DOHH2 (cell line): ENCODE data around the gene CASKIN1.

Source experiments
- EZH2phosphoT487 ChIP-seq: fragments of 200-600 bp; sonication (generic); IDR thresholded peaks from 2 replicates; pipeline ENCODE4 v1.6.1; 2017; ENCODE audit warnings: borderline replicate concordance, mild to moderate bottlenecking, antibody characterized with exemption, low read length, moderate library complexity, mixed read lengths
- TF ChIP-seq, protein P1 (sequence below): fragments of 200-600 bp; sonication (generic); IDR thresholded peaks from one replicate; pipeline ENCODE4 v1.5.1; 2014; ENCODE audit warnings: antibody characterized with exemption, mild to moderate bottlenecking, low read depth, low read length; ENCODE audit not compliant: poor library complexity, severe bottlenecking

DNA sequence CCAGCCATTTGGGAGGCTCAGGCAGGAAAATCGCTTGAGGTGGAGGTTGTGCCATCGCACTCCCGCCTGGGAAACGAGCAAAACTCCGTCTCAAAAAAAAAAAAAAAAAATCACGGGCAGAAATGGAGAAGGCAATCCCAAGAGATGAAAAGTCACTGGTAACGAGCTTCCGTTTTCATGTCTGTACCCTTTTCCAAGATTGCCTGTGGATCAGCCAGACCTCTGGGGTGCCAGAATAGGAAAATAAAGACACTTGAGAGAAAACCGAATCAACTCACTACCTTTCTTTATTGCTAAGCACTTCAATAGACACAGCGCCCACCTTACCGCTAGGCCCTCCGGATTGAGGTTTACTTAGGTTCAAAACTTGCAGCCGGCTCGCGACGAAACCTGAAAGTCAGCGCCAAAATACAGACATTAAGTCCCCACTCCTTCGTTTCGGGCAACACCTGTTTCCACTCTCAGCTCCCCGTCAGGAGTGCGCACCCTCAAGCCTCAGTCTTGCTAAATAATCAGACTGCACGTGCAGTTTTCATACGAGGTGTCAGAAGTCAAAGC, 41.8 kb downstream of the CASKIN1 start:
- TF ChIP-seq, protein P1, sequence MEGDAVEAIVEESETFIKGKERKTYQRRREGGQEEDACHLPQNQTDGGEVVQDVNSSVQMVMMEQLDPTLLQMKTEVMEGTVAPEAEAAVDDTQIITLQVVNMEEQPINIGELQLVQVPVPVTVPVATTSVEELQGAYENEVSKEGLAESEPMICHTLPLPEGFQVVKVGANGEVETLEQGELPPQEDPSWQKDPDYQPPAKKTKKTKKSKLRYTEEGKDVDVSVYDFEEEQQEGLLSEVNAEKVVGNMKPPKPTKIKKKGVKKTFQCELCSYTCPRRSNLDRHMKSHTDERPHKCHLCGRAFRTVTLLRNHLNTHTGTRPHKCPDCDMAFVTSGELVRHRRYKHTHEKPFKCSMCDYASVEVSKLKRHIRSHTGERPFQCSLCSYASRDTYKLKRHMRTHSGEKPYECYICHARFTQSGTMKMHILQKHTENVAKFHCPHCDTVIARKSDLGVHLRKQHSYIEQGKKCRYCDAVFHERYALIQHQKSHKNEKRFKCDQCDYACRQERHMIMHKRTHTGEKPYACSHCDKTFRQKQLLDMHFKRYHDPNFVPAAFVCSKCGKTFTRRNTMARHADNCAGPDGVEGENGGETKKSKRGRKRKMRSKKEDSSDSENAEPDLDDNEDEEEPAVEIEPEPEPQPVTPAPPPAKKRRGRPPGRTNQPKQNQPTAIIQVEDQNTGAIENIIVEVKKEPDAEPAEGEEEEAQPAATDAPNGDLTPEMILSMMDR = no peak
- no peak for TF ChIP-seq EZH2phosphoT487
